Tibial nerve (tissue), 4 donors: Measurements from ENCODE around the gene ADAT2.

Source experiments
- CTCF ChIP-seq, 5 experiments: fragments of 200-600 bp in 3 of 5; fragments of 450-650 bp in 2 of 5; sonication (generic) in 3 of 5; IDR thresholded peaks; one replicate each; pipeline ENCODE4 v1.5.1; 2016 to 2019; ENCODE audit warnings: antibody characterized with exemption in 5 of 5, mild to moderate bottlenecking in 3 of 5, moderate library complexity in 2 of 5
- EP300 ChIP-seq, 2 donors: sonication (generic); formaldehyde crosslinking; IDR thresholded peaks; one replicate each; pipeline ENCODE4 v1.6.1; 2017; ENCODE audit warnings: antibody characterized with exemption in 2 of 2, mild to moderate bottlenecking in 1 of 2
- POLR2A ChIP-seq, 2 donors: fragments of 450-650 bp; IDR thresholded peaks; one replicate each; pipeline ENCODE4 v1.6.1; 2017; ENCODE audit warnings: antibody characterized with exemption in 2 of 2, mild to moderate bottlenecking in 2 of 2, moderate library complexity in 2 of 2

GRCh38 chr6:143399775-143400174 lies 50.7 kb downstream of the ADAT2 start:
- TF ChIP-seq CTCF (IDR thresholded peaks at IDR 0.05) = no peak
- TF ChIP-seq POLR2A (IDR thresholded peaks at IDR 0.05) = no peak
- no peak for TF ChIP-seq EP300 (IDR thresholded peaks at IDR 0.05)
